Fibroblast of lung (primary cell): ENCODE measurements around the gene SNX8. TPM values are rescaled to one million over a fixed set of nuclear protein-coding genes. Genes with fewer than 3 reads are reported as not detected.

Experiments
- DNase-seq, 2 donors: peaks; one replicate each; pipeline versions ENCODE4 v3.0.0 to v3.0.0-alpha.2; 2010; ENCODE audit warnings: low read depth in 2 of 2
- H2AFZ ChIP-seq: 2 replicates; pipeline ENCODE4 v1.5.1; 2012; ENCODE audit warnings: low read length, control low read depth, inconsistent platforms
- H3K27ac ChIP-seq: 2 replicates; pipeline ENCODE4 v1.5.1; 2011; ENCODE audit warnings: low read length, control low read depth; ENCODE audit not compliant: insufficient read depth
- H3K27me3 ChIP-seq: 2 replicates; pipeline ENCODE4 v1.5.1; 2011; ENCODE audit warnings: mild to moderate bottlenecking, low read length; ENCODE audit not compliant: control insufficient read depth, insufficient read depth
- H3K36me3 ChIP-seq: 2 replicates; pipeline ENCODE4 v1.5.1; 2011; ENCODE audit warnings: low read length; ENCODE audit not compliant: control insufficient read depth, insufficient read depth
- H3K4me1 ChIP-seq: 2 replicates; pipeline ENCODE4 v1.5.1; 2011; ENCODE audit warnings: low read length; ENCODE audit not compliant: control insufficient read depth, insufficient read depth; ENCODE audit errors: extremely low read depth
- H3K4me2 ChIP-seq: 2 replicates; pipeline ENCODE4 v1.5.1; 2011; ENCODE audit warnings: low read length, control low read depth; ENCODE audit not compliant: insufficient read depth; ENCODE audit errors: extremely low read depth
- H3K4me3 ChIP-seq, 4 experiments: fragments of 200-600 bp in 1 of 4; sonication (generic) in 1 of 4; replicated peaks in 1 of 4; 2 replicates each; pipeline ENCODE4 v1.5.1; 2011 to 2016; ENCODE audit warnings: low read length in 4 of 4, low read depth in 3 of 4, mild to moderate bottlenecking in 3 of 4, control low read depth in 2 of 4, inconsistent platforms in 1 of 4, mixed read lengths in 1 of 4; ENCODE audit not compliant: insufficient read depth in 1 of 4; ENCODE audit errors: control extremely low read depth in 1 of 4
- H3K79me2 ChIP-seq: 2 replicates; pipeline ENCODE4 v1.5.1; 2012; ENCODE audit warnings: mild to moderate bottlenecking, low read length, inconsistent platforms; ENCODE audit not compliant: control insufficient read depth, insufficient read depth
- H3K9ac ChIP-seq: 2 replicates; pipeline ENCODE4 v1.5.1; 2011; ENCODE audit warnings: mild to moderate bottlenecking, low read length, control low read depth; ENCODE audit not compliant: insufficient read depth
- H3K9me3 ChIP-seq: 2 replicates; pipeline ENCODE4 v1.5.1; 2012; ENCODE audit warnings: low read depth, low read length; ENCODE audit not compliant: control insufficient read depth, insufficient read depth
- H4K20me1 ChIP-seq: 2 replicates; pipeline ENCODE4 v1.5.1; 2011; ENCODE audit warnings: low read length; ENCODE audit not compliant: control insufficient read depth, insufficient read depth; ENCODE audit errors: extremely low read depth
- CTCF ChIP-seq, 2 donors: IDR thresholded peaks in 1 of 2; conservative IDR thresholded peaks in 1 of 2; 1 replicate in 1 of 2; 2 replicates in 1 of 2; pipeline ENCODE4 v1.5.1; 2011 to 2012; ENCODE audit warnings: low read length in 2 of 2, control low read depth in 1 of 2, inconsistent platforms in 1 of 2, low read depth in 1 of 2, mild to moderate bottlenecking in 1 of 2
- EZH2 ChIP-seq: IDR thresholded peaks from 2 replicates; pipeline ENCODE4 v1.5.1; 2012; ENCODE audit warnings: low read length, control low read depth, mild to moderate bottlenecking; ENCODE audit errors: missing control alignments
- polyA plus RNA-seq, 2 donors: library from polyadenylated mRNA; depleted of rRNA in 1 of 2; stranded (reverse) in 1 of 2; unstranded in 1 of 2; fragments of >200 nt; gene quantifications; 2 replicates each; pipeline ENCODE4 v1.2.1, GENCODE V29; 2011 to 2012; ENCODE audit warnings: missing spikeins in 1 of 2
- total RNA-seq: library from RNA; depleted of rRNA; stranded (reverse); fragments of >200 nt; gene quantifications from 2 replicates; pipeline ENCODE4 v1.2.1, GENCODE V29; 2014

SNX8 gene
- total and polyA plus RNA-seq, 2 donors (not counting 1 experiment from before 2014, with no cell fraction given), result 13.2 to 27.4 TPM

- Histone ChIP-seq H4K20me1 (no peaks in the 10 kb centered on the region), H3K4me3 (no peak overlapping the region), H3K4me1 (peaks cover 3% of the 10 kb centered on the region), H3K79me2 (no peaks in the 10 kb centered on the region), H3K36me3 (peaks cover 4% of the 10 kb centered on the region), H3K9ac (no peak overlapping the region), H3K27ac (no peak overlapping the region), H3K9me3 (no peaks in the 10 kb centered on the region), H2AFZ (no peak overlapping the region), H3K27me3 (no peaks in the 10 kb centered on the region), H3K4me2 (no peak overlapping the region)
- peak; percentile 49 for DNase-seq
- no peak for TF ChIP-seq EZH2
- TF ChIP-seq CTCF (conservative IDR thresholded peaks at IDR 0.05 in 1 of 2, IDR thresholded peaks at IDR 0.05 in 1 of 2; ENCODE audit: low read depth in 1 of 2, low read length in 2 of 2), result no peak
These were observed 47.3 kb downstream of the SNX8 start for GRCh38 chr7:2266911-2267310.

- Histone ChIP-seq H3K36me3 (peaks cover 4% of the 10 kb centered on the region), H3K27ac (no peak overlapping the region), H3K9me3 (no peaks in the 10 kb centered on the region), H3K27me3 (no peaks in the 10 kb centered on the region), H3K9ac (no peak overlapping the region), H3K4me3 (no peak overlapping the region), H3K79me2 (no peaks in the 10 kb centered on the region), H2AFZ (no peak overlapping the region), H4K20me1 (no peaks in the 10 kb centered on the region), H3K4me1 (peaks cover 3% of the 10 kb centered on the region), H3K4me2 (no peak overlapping the region)
- DNase-seq, result no peak
- TF ChIP-seq CTCF (conservative IDR thresholded peaks at IDR 0.05 in 1 of 2, IDR thresholded peaks at IDR 0.05 in 1 of 2; ENCODE audit: low read depth in 1 of 2, low read length in 2 of 2), result no peak
These were observed 50.1 kb downstream of the SNX8 start for GRCh38 chr7:2264158-2264557.

- Histone ChIP-seq H3K9me3 (no peaks in the 10 kb centered on the region), H3K36me3 (peaks cover 4% of the 10 kb centered on the region), H3K27me3 (no peaks in the 10 kb centered on the region), H3K9ac (no peak overlapping the region), H2AFZ (no peak overlapping the region), H3K4me1 (peaks cover 3% of the 10 kb centered on the region), H3K4me2 (no peak overlapping the region), H3K4me3 (no peak overlapping the region), H3K79me2 (no peaks in the 10 kb centered on the region), H4K20me1 (no peaks in the 10 kb centered on the region), H3K27ac (no peak overlapping the region)
- TF ChIP-seq EZH2, result no peak
- no peak for TF ChIP-seq CTCF (conservative IDR thresholded peaks at IDR 0.05 in 1 of 2, IDR thresholded peaks at IDR 0.05 in 1 of 2; ENCODE audit: low read depth in 1 of 2, low read length in 2 of 2)
- no peak for DNase-seq
These were observed 51.1 kb downstream of the SNX8 start for GRCh38 chr7:2263176-2263575.
